ENCODE data around the gene LRRC8E. TPM values are rescaled to one million over a fixed set of nuclear protein-coding genes. Genes with fewer than 3 reads are reported as not detected.

Gene LRRC8E
- total RNA-seq, 1 experiment from 2014 or later: 18.1 TPM

DNA sequence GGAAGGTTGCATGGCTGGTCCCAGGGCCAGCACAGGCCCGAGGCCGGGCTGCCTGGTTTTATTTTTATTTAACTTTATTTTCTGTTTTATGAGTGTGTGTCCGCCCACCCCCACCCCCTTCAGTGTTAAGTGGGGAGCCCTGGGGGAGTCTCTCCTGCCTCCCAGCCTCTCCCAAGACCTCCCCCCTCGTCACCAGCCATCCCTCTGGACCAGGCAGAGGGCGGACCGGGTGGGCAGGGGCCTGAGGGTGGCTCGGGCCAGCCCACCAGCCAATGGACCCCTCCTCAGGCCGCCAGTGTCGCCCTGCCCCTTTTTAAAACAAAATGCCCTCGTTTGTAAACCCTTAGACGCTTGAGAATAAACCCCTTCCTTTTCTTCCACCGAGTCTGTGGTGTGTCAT, 25.8 kb downstream of the LRRC8E start:
- H3K9ac ChIP-seq (ENCODE audit: low read length): no peak overlapping the region
- intact Hi-C loops (cut with micrococcal nuclease): no loop called here
- H3K36me3 ChIP-seq (ENCODE audit: control insufficient read depth in 1 of 2, insufficient read depth in 2 of 2, low read length in 2 of 2): peaks cover 5 to 6% of the 10 kb centered on the region in 2 experiments; a peak in 3 of 4 replicates
- no peaks in the 10 kb centered on the region for H3K9me2 ChIP-seq (ENCODE audit: insufficient read depth)
- no TSS peak for BruUV-seq (replicated peaks)
- H3K4me2 ChIP-seq (ENCODE audit: low read length): no peak overlapping the region
- no peaks in the 10 kb centered on the region for H3K27me3 ChIP-seq (ENCODE audit: insufficient read depth, low read length)
- no peak for ATAC-seq
- no peak overlapping the region for H3K4me3 ChIP-seq (replicated peaks in 1 of 2; ENCODE audit: low read depth in 1 of 2, low read length in 2 of 2)
- TF ChIP-seq ZNF274 (IDR thresholded peaks at IDR 0.05; ENCODE audit: low read depth, low read length) (no peak), POLR2AphosphoS5 (IDR thresholded peaks at IDR 0.05; ENCODE audit: low read depth, low read length) (peak; percentile 6; the same call in 1 of the 2 replicates)
- H3K9me3 ChIP-seq (ENCODE audit: control insufficient read depth in 1 of 2, insufficient read depth in 1 of 2, low read depth in 1 of 2, low read length in 2 of 2): no peaks in the 10 kb centered on the region
- no peak overlapping the region for H3K27ac ChIP-seq (ENCODE audit: low read depth, low read length)
- DNase-seq (ENCODE audit: low read depth, low spot score): no peak
- peaks cover 13 to 37% of the 10 kb centered on the region in 2 experiments; a peak in 3 of 4 replicates for H3K4me1 ChIP-seq (ENCODE audit: control insufficient read depth in 1 of 2, insufficient read depth in 2 of 2, low read length in 2 of 2)
- no peak overlapping the region for H2AFZ ChIP-seq (ENCODE audit: low read depth, low read length, poor library complexity, severe bottlenecking)
- POLR2A ChIA-PET: no interaction called here
- CTCF ChIA-PET: no interaction called here
- RAD21 ChIA-PET (ENCODE audit: low non-redundant PET in 1 of 2, low total read pairs in 2 of 2, uncharacterized antibody in 2 of 2, unreplicated experiment in 2 of 2): no interaction called here
- no peaks in the 10 kb centered on the region for H4K20me1 ChIP-seq (ENCODE audit: insufficient read depth)
- peaks cover 12% of the 10 kb centered on the region; the same call in 1 of the 2 replicates for H3K79me2 ChIP-seq (ENCODE audit: insufficient read depth, low read length)

DNA sequence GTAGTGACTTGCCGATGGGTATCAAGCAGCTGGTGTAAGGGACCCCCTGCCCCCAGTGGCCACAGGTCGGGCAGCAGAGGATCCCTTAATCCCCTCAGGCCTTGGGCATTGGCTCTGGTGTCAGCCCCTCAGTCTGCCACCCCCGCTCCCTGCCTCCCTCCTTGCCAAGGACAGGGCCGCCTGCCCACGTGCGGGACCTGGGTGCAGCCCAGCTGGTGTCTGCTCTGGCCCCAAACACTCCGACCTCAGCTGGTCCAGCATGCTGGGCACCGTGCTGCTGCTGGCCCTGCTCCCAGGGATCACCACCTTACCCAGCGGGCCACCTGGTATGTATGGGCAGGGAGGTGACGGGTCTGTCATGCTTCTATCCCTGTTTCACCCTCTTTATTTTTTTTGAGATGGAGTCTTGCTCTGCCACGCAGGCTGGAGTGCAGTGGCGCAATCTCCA, 26.3 kb downstream of the LRRC8E start, which contains the start of gene TGFBR3L:
TSS of gene TGFBR3L (plus strand) at position 233 of the 448 bp plus-strand sequence.
- H3K4me2 ChIP-seq (ENCODE audit: low read length): peak within 1 kb of the TSS; percentile 91
- H3K36me3 ChIP-seq (ENCODE audit: control insufficient read depth in 1 of 2, insufficient read depth in 2 of 2, low read length in 2 of 2): peaks cover 5 to 6% of the 10 kb centered on the region in 2 experiments; a peak in 3 of 4 replicates
- no peak for ATAC-seq
- H3K9me3 ChIP-seq (ENCODE audit: control insufficient read depth in 1 of 2, insufficient read depth in 1 of 2, low read depth in 1 of 2, low read length in 2 of 2): no peaks in the 10 kb centered on the region
- no peak for DNase-seq (ENCODE audit: low read depth, low spot score)
- H3K9me2 ChIP-seq (ENCODE audit: insufficient read depth): no peaks in the 10 kb centered on the region
- peak within 1 kb of the TSS; percentile 89; the same call in 1 of the 2 replicates for H3K9ac ChIP-seq (ENCODE audit: low read length)
- ChIA-PET CTCF (no interaction called here), POLR2A (no interaction called here), RAD21 (ENCODE audit: low non-redundant PET in 1 of 2, low total read pairs in 2 of 2, uncharacterized antibody in 2 of 2, unreplicated experiment in 2 of 2) (no interaction called here)
- no peaks in the 10 kb centered on the region for H3K27me3 ChIP-seq (ENCODE audit: insufficient read depth, low read length)
- peaks cover 14 to 42% of the 10 kb centered on the region in 2 experiments; a peak in 3 of 4 replicates for H3K4me1 ChIP-seq (ENCODE audit: control insufficient read depth in 1 of 2, insufficient read depth in 2 of 2, low read length in 2 of 2)
- no peak within 1 kb of the TSS for H3K4me3 ChIP-seq (replicated peaks in 1 of 2; ENCODE audit: low read depth in 1 of 2, low read length in 2 of 2)
- no peak for TF ChIP-seq TCF7L2 (IDR thresholded peaks at IDR 0.05; ENCODE audit: borderline replicate concordance, extremely low read depth, insufficient read depth, insufficient read length)
- peak within 1 kb of the TSS; percentile 89 for H3K27ac ChIP-seq (ENCODE audit: low read depth, low read length)
- intact Hi-C loops (cut with micrococcal nuclease): no loop called here
- H2AFZ ChIP-seq (ENCODE audit: low read depth, low read length, poor library complexity, severe bottlenecking): no peak within 1 kb of the TSS
- no peaks in the 10 kb centered on the region for H4K20me1 ChIP-seq (ENCODE audit: insufficient read depth)
- H3K79me2 ChIP-seq (ENCODE audit: insufficient read depth, low read length): peaks cover 10% of the 10 kb centered on the region; the same call in 1 of the 2 replicates
- no TSS peak for BruUV-seq (replicated peaks)

Data from HCT116 (cell line).